ENCODE data around the gene TRMT10B. TPM values are rescaled to one million over a fixed set of nuclear protein-coding genes. Genes with fewer than 3 reads are reported as not detected.

TRMT10B gene
- total RNA-seq, 1 donor, result 2.4 TPM

GRCh38 chr9:37732952-37733351, 20.7 kb upstream of the TRMT10B start:
- DNase-seq (ENCODE audit: low read depth), result no peak
- no peak for TF ChIP-seq CTCF (IDR thresholded peaks at IDR 0.05; ENCODE audit: insufficient read depth, low read length)
- no peak overlapping the region for H3K4me3 ChIP-seq (ENCODE audit: low read depth, low read length)

DNA sequence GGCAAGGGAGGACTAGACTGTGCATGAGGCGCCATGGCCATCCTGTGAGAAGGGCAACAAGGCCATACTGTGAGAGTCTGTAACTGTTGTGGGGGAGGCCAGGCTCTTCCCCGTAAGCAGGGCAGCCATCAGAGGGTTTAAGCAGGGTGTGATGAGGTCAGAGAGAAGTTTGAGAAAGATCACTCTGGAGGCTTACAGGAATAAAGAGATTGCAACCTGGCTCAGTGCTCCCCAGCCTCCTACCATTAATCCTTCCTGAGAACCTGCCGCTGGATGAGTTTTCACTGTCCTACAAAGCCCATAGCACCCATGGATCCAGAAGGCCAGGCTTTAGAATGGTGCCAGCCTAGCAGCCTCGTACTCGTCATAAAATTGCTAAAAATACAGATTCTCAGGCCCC, 14.4 kb upstream of the TRMT10B start:
- DNase-seq (ENCODE audit: low read depth), result no peak
- no peak overlapping the region for H3K4me3 ChIP-seq (ENCODE audit: low read depth, low read length)
- TF ChIP-seq CTCF (IDR thresholded peaks at IDR 0.05; ENCODE audit: insufficient read depth, low read length), result no peak

GRCh38 chr9:37740128-37740527, 13.5 kb upstream of the TRMT10B start:
- no peak for DNase-seq (ENCODE audit: low read depth)
- H3K4me3 ChIP-seq (ENCODE audit: low read depth, low read length), result no peak overlapping the region
- TF ChIP-seq CTCF (IDR thresholded peaks at IDR 0.05; ENCODE audit: insufficient read depth, low read length), result no peak

GRCh38 chr9:37740631-37741328, 12.8 kb upstream of the TRMT10B start:
- DNase-seq (ENCODE audit: low read depth), result no peak
- H3K4me3 ChIP-seq (ENCODE audit: low read depth, low read length), result no peak overlapping the region
- TF ChIP-seq CTCF (IDR thresholded peaks at IDR 0.05; ENCODE audit: insufficient read depth, low read length), result no peak

DNA sequence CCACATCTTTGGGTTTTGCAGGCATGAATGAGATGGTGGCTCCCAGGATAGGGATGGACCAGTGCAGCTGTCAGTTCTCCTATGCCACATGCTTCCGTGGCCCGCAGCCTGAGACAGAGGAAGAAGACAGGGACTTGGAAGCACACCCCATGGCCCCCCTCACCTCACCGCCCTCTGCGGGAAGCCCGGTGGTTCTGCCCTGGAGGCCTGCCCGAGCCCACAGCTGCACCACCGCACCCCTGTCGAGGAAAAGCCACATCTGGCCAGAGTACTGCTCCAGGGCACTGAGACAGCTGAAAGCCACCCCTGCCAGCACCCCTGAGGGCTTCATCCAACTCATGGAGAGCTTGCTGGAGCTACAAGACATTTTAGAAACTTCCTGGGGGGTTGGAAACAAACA, 7.6 kb upstream of the TRMT10B start:
- no peak overlapping the region for H3K4me3 ChIP-seq (ENCODE audit: low read depth, low read length)
- DNase-seq (ENCODE audit: low read depth), result no peak
- no peak for TF ChIP-seq CTCF (IDR thresholded peaks at IDR 0.05; ENCODE audit: insufficient read depth, low read length)

- no peak for DNase-seq (ENCODE audit: low read depth)
- no peak for TF ChIP-seq CTCF (IDR thresholded peaks at IDR 0.05; ENCODE audit: insufficient read depth, low read length)
- H3K4me3 ChIP-seq (ENCODE audit: low read depth, low read length), result no peak overlapping the region
These were observed 6.9 kb upstream of the TRMT10B start for GRCh38 chr9:37746448-37747270.
